ENCODE results near the gene TRAPPC12. TPM values are rescaled to one million over a fixed set of nuclear protein-coding genes. Genes with fewer than 3 reads are reported as not detected.

Gene TRAPPC12
- total RNA-seq, 1 experiment from 2014 or later, result 52.9 TPM

GRCh38 chr2:3387011-3387410 lies 7.5 kb downstream of the TRAPPC12 start:
- H3K4me1 ChIP-seq, result no peaks in the 10 kb centered on the region
- H3K4me3 ChIP-seq, result no peak overlapping the region
- no peaks in the 10 kb centered on the region for H3K27me3 ChIP-seq
- no peaks in the 10 kb centered on the region; the same call in 1 of the 2 replicates for H3K9me3 ChIP-seq (replicated peaks)
- H3K36me3 ChIP-seq, result peaks cover 59% of the 10 kb centered on the region
- no peak overlapping the region for H3K27ac ChIP-seq
- no peak for DNase-seq

- Histone ChIP-seq H3K4me1 (no peaks in the 10 kb centered on the region), H3K27me3 (no peaks in the 10 kb centered on the region), H3K27ac (no peak overlapping the region), H3K36me3 (peaks cover 57% of the 10 kb centered on the region), H3K4me3 (no peak overlapping the region), H3K9me3 (replicated peaks) (no peaks in the 10 kb centered on the region; the same call in 1 of the 2 replicates)
- DNase-seq, result no peak
These were observed 8.3 kb downstream of the TRAPPC12 start for GRCh38 chr2:3387644-3388411.

- Histone ChIP-seq H3K36me3 (peaks cover 55% of the 10 kb centered on the region), H3K27me3 (no peaks in the 10 kb centered on the region), H3K4me3 (no peak overlapping the region), H3K9me3 (replicated peaks) (no peaks in the 10 kb centered on the region; the same call in 1 of the 2 replicates), H3K27ac (no peak overlapping the region), H3K4me1 (no peaks in the 10 kb centered on the region)
- DNase-seq, result no peak
These were observed 8.9 kb downstream of the TRAPPC12 start for GRCh38 chr2:3388412-3388738.

- no peak overlapping the region for H3K27ac ChIP-seq
- H3K9me3 ChIP-seq (replicated peaks), result no peaks in the 10 kb centered on the region; the same call in 1 of the 2 replicates
- H3K4me1 ChIP-seq, result no peaks in the 10 kb centered on the region
- no peak overlapping the region for H3K4me3 ChIP-seq
- no peak for DNase-seq
- no peaks in the 10 kb centered on the region for H3K27me3 ChIP-seq
- peaks cover 55% of the 10 kb centered on the region for H3K36me3 ChIP-seq
These were observed 9.7 kb downstream of the TRAPPC12 start for GRCh38 chr2:3389193-3389592.

- no peak for DNase-seq
- Histone ChIP-seq H3K4me3 (no peak overlapping the region), H3K4me1 (no peaks in the 10 kb centered on the region), H3K9me3 (replicated peaks) (no peaks in the 10 kb centered on the region; the same call in 1 of the 2 replicates), H3K27ac (no peak overlapping the region), H3K27me3 (no peaks in the 10 kb centered on the region), H3K36me3 (peaks cover 55% of the 10 kb centered on the region)
These were observed 10.5 kb downstream of the TRAPPC12 start for GRCh38 chr2:3390041-3390440.

GRCh38 chr2:3392216-3392615 lies 12.7 kb downstream of the TRAPPC12 start:
- no peak overlapping the region for H3K4me3 ChIP-seq
- no peak overlapping the region for H3K27ac ChIP-seq
- H3K27me3 ChIP-seq, result no peaks in the 10 kb centered on the region
- no peak for DNase-seq
- H3K36me3 ChIP-seq, result peaks cover 55% of the 10 kb centered on the region
- H3K4me1 ChIP-seq, result no peaks in the 10 kb centered on the region
- H3K9me3 ChIP-seq (replicated peaks), result peaks cover 14% of the 10 kb centered on the region

- no peak overlapping the region for H3K4me3 ChIP-seq
- H3K27me3 ChIP-seq, result no peaks in the 10 kb centered on the region
- DNase-seq, result no peak
- no peaks in the 10 kb centered on the region for H3K4me1 ChIP-seq
- peaks cover 14% of the 10 kb centered on the region for H3K9me3 ChIP-seq (replicated peaks)
- H3K27ac ChIP-seq, result no peak overlapping the region
- peaks cover 20% of the 10 kb centered on the region for H3K36me3 ChIP-seq
These were observed 17.5 kb downstream of the TRAPPC12 start for GRCh38 chr2:3396920-3397559.

- Histone ChIP-seq H3K4me3 (no peak overlapping the region), H3K4me1 (no peaks in the 10 kb centered on the region), H3K9me3 (replicated peaks) (peaks cover 14% of the 10 kb centered on the region), H3K27ac (no peak overlapping the region), H3K36me3 (peaks cover 20% of the 10 kb centered on the region), H3K27me3 (no peaks in the 10 kb centered on the region)
- no peak for DNase-seq
These were observed 19.4 kb downstream of the TRAPPC12 start for GRCh38 chr2:3398857-3399256.

- no peak for DNase-seq
- no peaks in the 10 kb centered on the region for H3K27me3 ChIP-seq
- H3K4me3 ChIP-seq, result no peak overlapping the region
- H3K9me3 ChIP-seq (replicated peaks), result peaks cover 14% of the 10 kb centered on the region
- peaks cover 23% of the 10 kb centered on the region for H3K36me3 ChIP-seq
- H3K27ac ChIP-seq, result no peak overlapping the region
- H3K4me1 ChIP-seq, result no peaks in the 10 kb centered on the region
These were observed 19.9 kb downstream of the TRAPPC12 start for GRCh38 chr2:3399381-3399780.

- H3K4me1 ChIP-seq, result no peaks in the 10 kb centered on the region
- no peak overlapping the region for H3K27ac ChIP-seq
- peaks cover 14% of the 10 kb centered on the region for H3K9me3 ChIP-seq (replicated peaks)
- peaks cover 23% of the 10 kb centered on the region for H3K36me3 ChIP-seq
- DNase-seq, result no peak
- no peak overlapping the region for H3K4me3 ChIP-seq
- H3K27me3 ChIP-seq, result no peaks in the 10 kb centered on the region
These were observed 20.3 kb downstream of the TRAPPC12 start for GRCh38 chr2:3399829-3400228.

- Histone ChIP-seq H3K9me3 (replicated peaks) (no peaks in the 10 kb centered on the region), H3K4me3 (no peak overlapping the region), H3K27me3 (no peaks in the 10 kb centered on the region), H3K36me3 (peaks cover 16% of the 10 kb centered on the region), H3K27ac (no peak overlapping the region), H3K4me1 (no peaks in the 10 kb centered on the region)
- DNase-seq, result no peak
These were observed 24.3 kb downstream of the TRAPPC12 start for GRCh38 chr2:3403587-3404334.

GRCh38 chr2:3404349-3404894 lies 24.9 kb downstream of the TRAPPC12 start:
- Histone ChIP-seq H3K4me1 (no peaks in the 10 kb centered on the region), H3K27me3 (no peaks in the 10 kb centered on the region)

GRCh38 chr2:3405307-3405706 lies 25.8 kb downstream of the TRAPPC12 start:
- H3K4me3 ChIP-seq, result no peak overlapping the region
- no peaks in the 10 kb centered on the region for H3K9me3 ChIP-seq (replicated peaks)
- H3K27me3 ChIP-seq, result no peaks in the 10 kb centered on the region
- no peaks in the 10 kb centered on the region for H3K4me1 ChIP-seq
- peaks cover 16% of the 10 kb centered on the region for H3K36me3 ChIP-seq
- no peak overlapping the region for H3K27ac ChIP-seq
- no peak for DNase-seq

More at GRCh38 chr2:3404349-3404894, 24.9 kb downstream of the TRAPPC12 start:
- Histone ChIP-seq H3K4me3 (no peak overlapping the region), H3K27ac (no peak overlapping the region), H3K36me3 (peaks cover 16% of the 10 kb centered on the region), H3K9me3 (replicated peaks) (no peaks in the 10 kb centered on the region)
- no peak for DNase-seq

GRCh38 chr2:3405876-3406275 lies 26.4 kb downstream of the TRAPPC12 start:
- DNase-seq, result no peak
- no peaks in the 10 kb centered on the region for H3K4me1 ChIP-seq
- no peaks in the 10 kb centered on the region for H3K9me3 ChIP-seq (replicated peaks)
- H3K4me3 ChIP-seq, result no peak overlapping the region
- H3K36me3 ChIP-seq, result peaks cover 16% of the 10 kb centered on the region
- no peaks in the 10 kb centered on the region for H3K27me3 ChIP-seq
- no peak overlapping the region for H3K27ac ChIP-seq

GRCh38 chr2:3406501-3406900 lies 27.0 kb downstream of the TRAPPC12 start:
- H3K36me3 ChIP-seq, result peaks cover 19% of the 10 kb centered on the region
- no peak overlapping the region for H3K4me3 ChIP-seq
- H3K4me1 ChIP-seq, result no peaks in the 10 kb centered on the region
- H3K27ac ChIP-seq, result no peak overlapping the region
- H3K9me3 ChIP-seq (replicated peaks), result no peaks in the 10 kb centered on the region
- no peak for DNase-seq
- H3K27me3 ChIP-seq, result no peaks in the 10 kb centered on the region
